NCI-H1417 (cell line): ENCODE data around the gene LTBR.
"Not testable (repeated sequence)": the region's sequence is repeated elsewhere in the genome, so short reads cannot be mapped to it uniquely, and the experiment has no call there.

Experiments used
- DNase-seq, 3 experiments: peaks; one replicate each; lab custom pipeline; 2025; lab: John Stamatoyannopoulos, UW

The LTBR gene

DNA sequence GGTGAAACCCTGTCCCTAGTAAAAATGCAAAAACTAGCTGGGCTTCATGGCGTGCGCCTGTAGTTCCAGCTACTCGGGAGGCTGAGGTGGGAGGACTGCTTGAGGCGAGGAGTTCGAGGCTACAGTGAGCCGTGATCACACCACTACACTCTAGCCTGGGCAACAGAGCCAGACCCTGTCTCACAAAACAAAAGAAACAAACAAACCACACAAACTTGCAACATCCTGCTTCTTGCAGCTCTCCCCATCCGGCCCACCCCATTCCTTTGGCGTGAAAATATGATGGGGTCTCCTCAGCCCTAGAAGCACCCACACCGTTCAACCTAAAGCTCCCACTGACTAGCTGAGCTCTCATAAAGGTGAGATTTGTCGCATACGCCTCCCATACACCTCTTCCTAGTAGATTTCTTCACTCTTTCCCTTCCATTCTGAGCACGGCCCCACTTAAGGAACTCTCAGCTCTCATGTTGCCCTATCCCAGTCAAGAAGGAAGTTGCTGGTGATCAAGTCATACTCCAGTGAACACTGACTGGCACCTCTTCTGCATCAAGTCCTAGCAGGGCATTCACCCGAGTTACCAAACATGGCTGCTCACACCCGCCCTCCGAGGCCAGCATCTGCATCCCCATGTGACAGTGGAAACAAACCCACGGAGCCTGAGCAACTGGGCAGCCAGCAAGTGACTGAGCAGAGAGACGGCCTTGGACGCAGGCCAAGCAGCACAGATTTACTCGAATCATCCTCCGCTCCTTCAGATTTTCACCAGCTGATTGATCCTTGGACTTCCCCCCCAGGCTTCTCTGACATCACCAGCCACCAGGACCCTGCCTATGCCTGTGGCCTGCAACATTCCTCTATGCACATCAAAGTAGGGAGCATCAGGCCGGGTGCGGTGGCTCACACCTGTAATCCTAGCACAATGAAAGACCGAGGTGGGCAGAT is 41.9 kb downstream of the LTBR start:
- no peak for DNase-seq

DNA sequence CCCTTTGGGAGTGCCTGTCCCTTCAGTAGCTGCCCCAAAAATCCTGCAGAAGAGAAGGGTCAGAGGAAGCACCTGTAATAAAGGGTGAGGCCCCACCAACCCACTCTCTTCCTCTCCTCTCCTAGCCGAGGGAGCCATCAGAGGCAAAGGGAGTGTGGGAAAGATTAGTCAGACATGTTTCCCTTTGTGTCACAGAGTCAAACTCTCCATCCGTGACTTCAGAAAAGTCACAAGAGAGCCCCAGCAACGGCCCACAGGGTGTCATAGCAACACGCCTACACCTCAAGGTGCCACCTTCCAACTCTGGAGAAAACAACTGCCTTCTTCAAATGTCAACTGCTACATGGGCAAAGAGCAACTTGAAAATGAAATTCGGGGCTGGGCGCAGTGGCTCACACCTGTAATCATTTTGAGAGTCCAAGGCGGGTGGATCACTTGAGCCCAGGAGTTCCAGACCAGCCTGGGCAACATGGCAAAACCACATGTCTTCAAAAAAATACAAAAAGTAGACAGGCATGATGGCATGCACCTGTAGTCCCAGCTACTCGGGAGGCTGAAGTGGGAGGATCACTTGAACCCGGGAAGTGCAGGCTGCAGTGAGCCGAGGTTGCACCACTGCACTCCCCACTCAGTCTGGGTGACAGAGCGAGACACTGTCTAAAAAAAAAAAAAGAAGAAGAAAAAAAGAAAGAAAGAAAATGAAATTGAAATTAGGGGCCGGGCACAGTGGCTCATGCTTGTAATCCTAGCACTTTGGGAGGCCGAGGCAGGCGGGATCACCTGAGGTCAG is 43.1 kb downstream of the LTBR start:
- DNase-seq, result no peak

DNA sequence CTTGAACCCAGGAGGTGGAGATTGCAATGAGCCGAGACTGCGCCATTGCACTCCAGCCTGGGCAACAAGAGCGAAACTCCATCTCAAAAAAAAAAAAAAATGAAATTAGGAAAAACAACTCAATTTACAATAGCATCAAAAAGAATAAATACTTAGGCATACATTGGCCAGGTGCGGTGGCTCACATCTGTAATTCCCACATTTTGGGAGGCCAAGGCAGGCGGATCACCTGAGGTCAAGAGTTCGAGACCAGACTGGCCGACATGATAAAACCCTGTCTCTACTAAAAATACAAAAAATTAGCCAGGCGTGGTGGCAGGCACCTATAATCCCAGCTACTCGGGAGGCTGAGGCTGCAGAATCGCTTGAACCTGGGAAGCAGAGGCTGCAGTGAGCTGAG is 43.8 kb downstream of the LTBR start:
- not testable (repeated sequence) for DNase-seq

DNA sequence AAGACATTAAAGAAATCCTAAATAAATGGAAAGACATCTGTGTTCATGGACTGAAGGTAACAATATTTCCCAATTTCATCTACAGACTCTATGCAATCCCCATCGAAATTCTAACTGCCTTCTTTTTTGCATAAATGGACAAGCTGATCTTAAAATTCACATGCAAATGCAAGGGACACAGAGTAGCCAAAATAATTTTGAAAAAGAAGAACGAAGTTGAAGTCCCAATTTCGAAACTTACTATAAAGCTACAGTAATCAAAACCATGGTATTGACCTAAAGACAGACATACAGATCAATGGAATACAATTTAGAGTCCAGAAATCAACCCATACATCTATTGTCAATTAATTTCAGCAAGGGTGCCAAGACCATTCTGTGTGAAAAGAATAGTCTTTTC is 44.4 kb downstream of the LTBR start:
- no peak for DNase-seq

DNA sequence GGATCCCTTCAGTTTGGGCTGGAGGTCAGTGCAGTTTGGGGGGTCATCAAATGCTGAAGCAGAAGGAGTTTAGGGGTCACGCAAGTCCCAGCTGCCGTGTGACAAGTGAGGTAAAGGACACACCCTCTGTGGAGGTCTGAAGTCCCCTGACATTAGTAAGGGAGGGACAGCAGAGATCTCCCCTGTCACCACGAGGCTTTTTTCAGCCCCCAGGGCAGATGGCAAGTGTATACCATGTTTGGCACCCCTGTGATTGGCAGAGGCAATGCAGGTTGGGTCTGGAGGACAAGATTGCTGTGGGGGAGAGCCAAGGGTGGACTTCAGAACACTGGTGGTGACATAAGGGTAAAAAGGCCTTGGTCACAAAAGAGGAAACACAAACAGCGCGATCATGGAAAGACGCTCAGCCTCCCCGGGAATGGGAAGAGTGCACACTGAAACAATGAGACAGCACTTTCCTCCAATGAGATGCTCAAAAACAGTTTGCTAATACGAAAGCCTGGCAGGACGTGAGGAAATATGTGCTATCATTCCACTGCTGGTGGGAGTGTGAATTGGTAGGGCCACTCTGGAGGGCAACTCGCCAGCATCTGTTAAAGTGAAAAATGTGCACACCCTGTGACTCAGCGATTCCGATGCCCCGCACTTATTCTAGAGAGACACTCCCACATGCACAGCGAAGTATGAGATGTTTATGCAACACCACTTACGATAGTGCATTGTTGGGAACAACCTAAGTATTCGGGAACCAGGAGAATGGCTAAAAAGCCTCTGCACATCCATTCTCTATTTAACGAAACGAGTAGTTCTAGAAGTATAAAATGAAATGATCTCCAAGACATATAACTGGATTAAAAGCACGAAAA is 46.4 kb downstream of the LTBR start:
- no peak for DNase-seq

DNA sequence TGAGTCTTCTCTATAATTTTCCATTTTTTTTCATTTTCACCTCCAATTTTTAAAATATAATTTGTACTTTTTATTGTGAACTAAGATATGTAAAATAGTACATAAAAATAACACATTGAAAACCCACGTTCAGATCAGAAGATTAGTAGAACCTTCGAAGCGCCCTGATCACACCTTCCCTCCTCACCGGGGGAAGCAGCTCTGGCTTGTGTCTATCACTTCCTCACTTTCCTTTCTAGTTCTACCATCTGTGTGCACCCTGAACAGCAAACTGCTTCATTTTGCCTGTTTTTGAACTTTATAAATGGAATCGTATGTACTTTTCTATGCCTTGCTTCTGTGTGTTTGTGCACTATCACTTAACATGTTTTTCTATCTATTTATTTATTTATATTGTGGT is 49.0 kb downstream of the LTBR start:
- DNase-seq, result no peak

DNA sequence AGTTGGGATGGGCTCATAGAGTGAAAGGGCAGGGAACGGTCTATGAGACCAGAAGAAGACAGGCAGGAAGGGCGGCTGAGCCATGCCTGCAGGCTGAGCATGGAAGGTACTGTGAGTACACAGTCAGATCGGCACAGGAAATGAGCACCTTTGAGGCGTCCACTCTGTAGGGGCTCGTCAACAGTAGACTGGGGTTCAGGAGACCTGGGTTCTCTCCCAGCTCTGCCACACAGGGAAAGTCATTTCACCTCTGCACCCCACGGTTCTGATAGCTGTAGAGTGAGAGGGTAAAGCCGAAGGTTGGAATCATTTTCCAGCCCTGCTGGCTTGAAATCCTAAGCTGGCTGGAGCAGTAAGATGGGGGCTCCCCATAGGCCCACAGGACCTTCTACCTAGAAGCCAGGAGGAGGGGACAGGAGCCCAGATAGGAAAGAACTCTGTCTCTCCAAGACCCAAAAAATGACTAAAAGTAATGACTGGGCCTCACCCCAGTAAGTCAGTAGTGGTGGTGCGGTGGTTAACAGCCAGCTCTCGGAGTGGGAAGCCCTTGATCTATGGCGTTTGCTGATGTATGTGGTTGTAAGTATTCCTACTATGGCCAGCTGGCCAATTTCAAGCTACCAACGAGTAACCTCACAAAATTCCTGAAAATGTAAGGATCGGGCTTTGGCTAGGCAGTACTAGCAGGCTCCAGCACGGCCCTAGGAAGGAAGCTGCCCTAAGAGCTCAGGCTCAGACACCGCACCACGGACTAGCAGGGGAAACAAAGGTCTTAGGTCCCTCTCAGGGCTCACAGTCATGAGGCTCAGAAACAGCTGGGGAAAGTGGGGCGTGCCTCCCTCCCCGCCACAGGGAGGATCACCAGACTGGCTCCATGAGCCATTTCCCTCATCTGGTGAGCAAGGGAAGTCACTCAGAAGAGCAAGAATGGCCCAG is 50.5 kb downstream of the LTBR start:
- no peak for DNase-seq

DNA sequence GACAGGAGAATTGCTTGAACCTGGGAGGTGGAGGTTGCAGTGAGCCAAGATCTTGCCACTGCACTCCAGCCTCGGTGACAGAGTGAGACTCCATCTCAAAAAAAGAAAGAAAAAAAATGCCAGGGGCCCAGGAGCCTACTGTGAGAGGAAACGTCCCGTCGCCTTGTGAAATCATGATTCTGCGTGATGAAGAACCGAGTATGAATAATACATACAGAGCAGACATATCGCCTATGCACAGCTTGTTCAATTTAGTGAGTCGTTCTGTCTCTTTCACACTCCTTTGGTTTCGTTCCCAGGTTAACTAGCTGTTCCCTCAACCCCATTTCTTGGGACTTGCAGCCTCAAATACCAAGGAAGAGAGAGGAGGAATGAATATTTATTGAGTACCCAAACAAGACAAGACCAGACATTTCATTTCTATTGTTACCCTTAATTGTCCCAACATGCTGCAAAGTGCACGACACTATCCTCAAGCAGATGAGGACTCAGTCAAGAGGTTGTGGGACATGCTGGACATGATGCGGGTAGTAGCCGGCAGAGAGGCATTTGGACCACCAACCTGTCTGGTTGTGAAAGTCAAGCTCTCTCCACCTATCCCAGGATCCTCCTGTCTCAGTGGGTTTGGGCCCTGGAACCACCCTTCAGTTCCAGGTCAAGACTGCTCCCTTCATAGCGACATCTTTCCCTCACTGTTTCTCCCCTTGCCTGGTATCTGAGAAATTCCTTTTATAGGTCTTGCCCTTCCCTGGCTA is 52.2 kb downstream of the LTBR start:
- no peak for DNase-seq

DNA sequence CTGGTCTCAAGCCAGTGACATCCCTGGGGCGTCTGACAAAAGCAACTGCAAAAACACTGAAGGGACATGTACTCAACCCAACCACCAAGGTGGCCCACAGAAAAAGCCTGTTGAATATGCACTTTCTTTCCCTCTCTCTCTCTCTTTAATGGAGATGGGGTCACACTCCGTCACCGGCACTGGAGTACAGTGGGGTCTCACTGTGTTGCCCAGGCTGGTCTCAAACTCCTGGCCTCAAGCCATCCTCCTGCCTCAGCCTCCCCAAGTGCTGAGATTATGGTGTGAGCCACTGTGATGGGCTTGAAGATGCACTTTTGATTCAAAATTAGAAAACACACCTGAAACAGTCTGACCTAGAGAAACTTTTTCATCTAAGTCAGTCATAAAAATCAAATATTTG is 53.6 kb downstream of the LTBR start:
- no peak for DNase-seq

DNA sequence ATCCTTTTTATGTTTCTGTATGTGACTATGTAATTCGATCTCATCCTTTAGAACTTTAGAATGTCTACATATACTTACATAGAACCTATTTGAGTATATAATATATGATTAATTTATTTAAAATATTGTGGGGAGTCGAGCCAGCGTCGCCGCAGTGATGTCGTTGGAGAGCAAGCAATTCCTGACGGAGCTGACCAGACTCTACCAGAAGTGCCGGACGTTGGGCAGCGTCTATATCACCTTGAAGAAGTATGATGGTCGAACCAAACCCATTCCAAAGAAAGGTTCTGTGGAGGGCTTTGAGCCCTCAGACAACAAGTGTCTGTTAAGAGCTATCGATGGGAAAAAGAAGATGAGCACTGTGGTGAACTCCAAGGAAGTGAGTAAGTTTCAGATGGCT is 54.4 kb downstream of the LTBR start:
- DNase-seq, result no peak

DNA sequence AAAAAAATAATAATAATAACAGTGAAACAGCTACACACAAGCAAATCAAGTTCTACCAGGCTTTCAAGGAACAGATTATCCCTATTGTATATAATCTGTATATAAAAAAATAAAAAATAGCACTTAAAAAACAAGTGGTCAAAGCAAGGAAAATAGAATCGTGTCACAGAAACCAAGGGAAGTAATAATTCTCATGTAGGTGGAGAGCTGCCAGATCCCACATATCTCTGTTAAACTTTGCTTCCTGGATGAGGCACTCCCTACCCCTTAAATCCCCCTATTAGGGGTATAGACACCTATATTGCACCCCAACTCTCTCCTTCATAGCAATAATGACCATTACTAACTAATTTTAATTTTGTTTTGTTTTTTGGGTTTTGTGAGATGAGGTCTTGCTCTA is 56.4 kb downstream of the LTBR start:
- DNase-seq, result no peak
